ENCODE data around the gene EFNB1.
A peak's percentile ranks its signal among the peaks of the same experiment; 100 is the strongest.

EFNB1 gene

DNA sequence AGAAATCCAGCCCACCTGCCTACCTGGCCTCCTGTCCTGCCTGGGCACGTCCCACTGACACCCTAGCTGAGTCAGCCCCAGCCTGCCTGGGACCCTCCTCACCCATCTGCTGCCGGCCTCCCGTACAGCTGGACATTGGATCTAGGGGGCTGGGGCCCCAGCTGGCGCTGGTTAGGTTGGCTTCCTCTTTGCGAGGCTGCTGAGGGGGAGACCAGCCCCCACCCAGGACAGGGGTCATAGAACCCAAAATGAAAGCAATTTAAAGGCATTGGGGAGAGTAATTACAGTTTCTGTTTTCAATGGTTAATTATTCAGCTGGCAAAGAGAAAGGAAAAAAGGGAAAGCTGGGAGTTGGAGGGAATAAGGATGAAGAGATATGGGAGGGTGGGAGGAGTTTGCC is 15.8 kb downstream of the EFNB1 start:
- no peak for DNase-seq

DNA sequence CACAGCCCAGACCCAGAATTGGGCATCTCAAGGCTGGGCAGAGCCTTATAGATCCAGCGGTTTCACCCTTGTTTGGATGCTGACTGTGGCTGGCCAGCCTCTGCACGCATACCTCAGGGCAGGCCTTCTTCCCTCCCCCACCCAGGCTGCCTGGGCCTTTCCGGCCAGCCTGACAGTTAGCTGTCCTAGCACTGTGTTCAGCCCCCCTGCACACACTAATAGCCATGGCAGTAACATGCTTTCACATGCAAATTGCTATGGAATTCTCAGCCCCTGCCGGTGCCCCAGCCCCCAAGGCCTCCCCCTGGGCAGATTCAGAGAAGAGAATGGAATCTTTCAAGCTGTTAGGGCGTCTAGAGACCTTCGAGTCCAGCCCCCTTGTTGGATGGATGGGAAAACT is 17.7 kb downstream of the EFNB1 start:
- no peak for DNase-seq

DNA sequence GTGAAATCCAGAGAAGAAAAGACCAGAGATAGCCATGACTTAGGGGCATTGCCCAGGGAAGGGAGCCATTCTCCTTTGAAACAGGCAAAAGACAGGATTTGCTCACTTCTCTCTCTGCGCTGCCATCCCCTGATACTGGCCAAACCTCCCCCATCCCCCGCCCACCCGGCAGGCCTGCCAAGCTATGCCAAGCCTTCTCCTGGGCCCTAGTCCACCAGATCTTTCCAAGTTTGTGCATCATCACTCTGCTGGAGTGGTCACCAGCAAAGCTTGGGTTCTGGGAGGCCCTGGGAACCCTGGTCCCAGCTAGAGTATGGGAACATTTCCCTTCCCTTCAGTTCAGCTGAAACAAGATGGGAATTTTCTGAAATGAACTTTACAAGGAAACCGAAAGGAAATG is 18.4 kb downstream of the EFNB1 start:
- DNase-seq, result no peak

DNA sequence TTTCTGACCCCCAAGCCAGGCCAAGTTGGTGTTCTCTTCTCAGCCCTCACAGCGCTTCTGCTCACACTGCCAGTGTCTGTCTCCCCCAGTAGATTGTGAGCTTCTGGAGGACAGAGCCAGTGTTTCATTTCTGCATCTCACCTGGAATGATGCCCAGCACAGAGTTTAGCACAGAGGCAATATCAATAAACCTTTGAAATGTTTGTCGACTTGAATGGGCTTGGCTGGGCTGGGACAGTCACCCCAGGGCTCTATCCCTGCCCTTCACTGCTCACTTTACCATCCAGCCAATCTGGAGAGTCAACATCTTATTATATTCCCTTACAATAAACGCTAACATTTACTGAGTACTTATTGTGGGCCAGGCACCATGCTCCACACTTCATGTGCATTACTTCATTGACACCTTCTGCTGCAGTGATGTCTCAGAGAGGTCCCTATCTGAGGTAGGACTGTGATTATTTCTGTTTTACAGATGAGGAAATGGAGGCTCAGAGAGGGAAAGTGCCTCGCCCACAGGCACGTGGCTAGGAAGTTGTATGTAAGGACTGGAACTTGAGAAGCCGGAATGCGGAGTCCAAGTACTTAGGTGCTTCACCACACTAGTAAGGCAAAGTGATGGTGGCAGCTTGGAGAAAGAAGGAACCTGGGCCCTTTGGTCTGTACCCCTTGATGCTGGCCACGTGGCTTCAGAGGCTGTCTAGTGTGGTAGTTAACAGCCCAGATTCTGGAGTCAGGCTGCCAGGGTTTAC is 19.5 kb downstream of the EFNB1 start:
- DNase-seq, result no peak

DNA sequence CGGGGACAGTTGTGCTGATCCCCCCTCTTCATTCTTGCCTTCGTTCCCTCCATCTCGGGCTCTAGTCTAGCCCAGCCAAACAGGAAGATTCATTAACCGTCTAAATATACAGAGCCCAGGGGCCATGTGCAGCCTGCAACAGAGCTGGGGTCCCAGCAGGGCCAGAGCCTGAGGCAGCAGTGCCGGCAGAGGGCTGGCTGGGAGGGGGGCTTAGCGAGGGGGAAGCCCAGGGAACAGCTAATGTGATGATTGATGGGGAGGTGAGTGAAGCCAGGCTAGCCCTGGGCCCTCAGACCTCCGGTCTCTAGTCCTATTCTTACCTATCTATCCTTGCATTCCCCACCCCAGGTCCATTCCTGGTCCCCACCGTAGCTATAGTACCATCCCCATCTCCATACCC is 22.3 kb downstream of the EFNB1 start:
- DNase-seq, result no peak

DNA sequence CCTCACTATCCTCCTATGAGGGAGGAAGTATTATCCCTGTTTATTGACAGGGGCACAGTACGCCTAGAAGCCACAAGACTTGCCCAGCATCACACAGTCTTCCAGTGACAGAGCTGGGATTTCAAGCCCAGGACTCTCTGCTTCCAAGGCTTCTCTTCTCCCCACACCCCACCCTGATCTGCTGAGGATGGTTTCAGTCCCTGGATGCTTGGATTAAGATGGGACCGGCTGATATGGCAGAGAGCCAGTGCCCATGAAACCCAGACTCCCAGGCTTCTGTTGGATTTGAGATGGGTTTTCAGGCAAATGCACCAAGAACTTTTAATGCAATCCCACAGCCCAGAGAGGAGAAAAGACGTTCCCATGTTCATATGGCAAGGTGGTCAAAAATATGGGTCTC is 23.2 kb downstream of the EFNB1 start:
- no peak for DNase-seq

DNA sequence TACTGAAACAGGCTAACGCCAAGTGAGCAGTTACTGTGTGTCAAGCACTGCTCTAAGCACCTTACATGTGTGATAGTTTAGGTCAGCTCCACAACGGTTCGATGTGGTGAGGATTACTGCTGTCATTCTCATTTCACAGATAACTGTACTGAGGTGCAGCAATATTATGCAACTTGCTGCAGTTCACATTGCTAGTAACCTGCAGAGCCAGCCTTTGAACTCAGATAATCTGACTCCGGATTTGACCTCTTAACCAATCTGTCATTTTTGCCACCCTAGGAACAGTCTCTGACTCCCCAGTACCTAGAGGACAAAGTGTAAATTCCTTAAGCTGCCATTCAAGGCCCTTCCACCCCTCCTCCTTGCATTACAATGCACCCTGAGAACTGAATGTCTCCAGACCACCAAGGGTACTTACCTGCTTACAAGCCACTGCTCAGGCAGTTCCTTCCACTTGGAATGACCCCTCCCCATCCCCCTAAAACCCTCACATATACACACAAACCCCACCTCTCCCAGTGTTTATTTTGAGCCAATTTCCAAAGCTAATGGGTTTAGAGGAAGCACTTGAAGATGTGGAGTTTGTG is 24.9 kb downstream of the EFNB1 start:
- no peak for DNase-seq

DNA sequence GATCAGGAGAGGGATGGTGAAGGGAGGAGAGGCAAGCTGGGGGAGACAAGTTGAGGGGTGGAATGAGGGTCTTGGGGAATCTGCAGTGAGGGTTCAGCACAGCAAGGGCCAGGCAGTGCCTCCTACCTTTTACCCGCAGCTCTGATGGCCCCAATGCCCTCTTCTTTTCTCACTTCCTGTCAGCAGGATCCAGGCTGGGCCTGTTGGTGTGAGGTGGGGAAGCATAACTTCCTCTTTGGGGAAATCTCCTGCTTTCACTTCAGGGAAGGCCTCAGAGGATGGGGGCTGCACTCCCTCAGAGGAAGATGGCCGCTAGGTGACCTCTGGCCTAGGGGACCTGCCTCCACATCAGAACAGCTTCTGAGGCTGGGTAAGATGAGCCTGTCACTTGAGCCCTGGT is 36.5 kb downstream of the EFNB1 start:
- DNase-seq, result no peak

DNA sequence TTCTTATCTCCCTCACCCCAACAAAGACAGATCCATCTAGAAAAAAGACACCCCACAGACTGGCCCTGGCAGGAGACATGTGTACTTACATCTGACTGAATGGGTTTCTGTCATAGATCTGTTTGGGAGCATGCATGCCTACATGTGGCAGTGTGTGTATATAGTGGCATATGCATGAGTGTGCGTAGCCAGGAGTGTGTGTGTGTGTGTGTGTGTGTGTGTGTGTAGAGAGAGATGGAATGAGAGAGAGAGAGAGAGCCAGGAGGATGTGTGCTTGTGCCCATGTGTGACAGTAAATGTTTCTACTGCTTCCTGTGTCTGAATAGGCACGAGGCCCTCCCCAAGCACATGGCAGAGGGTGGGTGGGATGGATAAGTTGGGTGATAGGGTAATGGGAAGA is 37.1 kb downstream of the EFNB1 start:
- DNase-seq, result no peak

DNA sequence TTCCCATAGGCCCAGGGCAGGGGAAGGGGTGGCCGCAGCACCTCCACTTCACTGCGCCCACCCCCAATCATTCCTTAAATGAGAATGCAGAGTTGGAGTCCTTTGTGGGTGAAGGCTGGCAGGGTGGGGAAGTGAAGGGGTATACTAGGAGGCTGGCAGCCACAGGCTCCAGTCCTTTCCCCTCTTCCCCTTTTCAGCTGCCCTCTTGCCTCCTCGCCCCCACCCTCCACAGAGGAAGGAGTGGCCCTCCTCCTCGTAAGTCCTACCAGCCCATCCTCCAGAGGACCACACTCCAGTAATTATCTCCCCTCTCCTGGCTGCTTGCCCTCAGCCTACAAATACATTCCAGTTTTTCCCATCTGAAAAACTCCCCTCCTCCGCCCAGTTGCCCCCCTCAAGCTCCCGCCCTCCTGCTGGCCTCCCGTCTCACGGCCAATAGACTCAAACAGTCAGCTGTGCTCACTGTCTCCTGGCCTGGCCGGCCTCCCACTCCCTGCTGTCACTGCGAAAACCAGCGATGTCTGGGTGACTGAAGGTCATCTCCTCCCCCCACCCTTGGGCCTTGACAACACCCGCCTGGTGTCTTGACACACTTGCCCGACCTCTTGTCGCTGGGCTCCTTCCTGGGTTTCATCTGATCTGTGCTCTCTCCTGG is 38.8 kb downstream of the EFNB1 start:
- peak; percentile 11 for DNase-seq

DNA sequence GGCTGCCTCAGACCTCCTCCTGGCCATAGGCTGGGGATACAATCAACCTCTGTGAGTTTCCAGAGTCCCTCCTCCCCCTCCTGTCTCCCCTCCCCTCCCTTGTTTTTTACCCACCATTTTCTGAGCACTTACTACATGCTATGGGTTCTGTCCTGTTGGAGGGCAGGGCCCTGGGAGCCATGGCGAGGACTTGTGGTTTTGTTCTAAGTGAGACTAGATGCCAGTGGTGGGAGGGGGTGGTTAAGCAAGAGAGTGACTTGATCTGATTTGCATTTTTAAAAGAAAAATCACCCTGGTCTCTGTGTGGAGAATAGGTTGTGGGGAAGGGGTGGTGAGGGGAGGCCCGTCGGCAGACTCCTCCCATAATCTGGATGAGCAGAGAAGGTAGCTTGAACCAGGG is 39.5 kb downstream of the EFNB1 start:
- peak; percentile 52 for DNase-seq

DNA sequence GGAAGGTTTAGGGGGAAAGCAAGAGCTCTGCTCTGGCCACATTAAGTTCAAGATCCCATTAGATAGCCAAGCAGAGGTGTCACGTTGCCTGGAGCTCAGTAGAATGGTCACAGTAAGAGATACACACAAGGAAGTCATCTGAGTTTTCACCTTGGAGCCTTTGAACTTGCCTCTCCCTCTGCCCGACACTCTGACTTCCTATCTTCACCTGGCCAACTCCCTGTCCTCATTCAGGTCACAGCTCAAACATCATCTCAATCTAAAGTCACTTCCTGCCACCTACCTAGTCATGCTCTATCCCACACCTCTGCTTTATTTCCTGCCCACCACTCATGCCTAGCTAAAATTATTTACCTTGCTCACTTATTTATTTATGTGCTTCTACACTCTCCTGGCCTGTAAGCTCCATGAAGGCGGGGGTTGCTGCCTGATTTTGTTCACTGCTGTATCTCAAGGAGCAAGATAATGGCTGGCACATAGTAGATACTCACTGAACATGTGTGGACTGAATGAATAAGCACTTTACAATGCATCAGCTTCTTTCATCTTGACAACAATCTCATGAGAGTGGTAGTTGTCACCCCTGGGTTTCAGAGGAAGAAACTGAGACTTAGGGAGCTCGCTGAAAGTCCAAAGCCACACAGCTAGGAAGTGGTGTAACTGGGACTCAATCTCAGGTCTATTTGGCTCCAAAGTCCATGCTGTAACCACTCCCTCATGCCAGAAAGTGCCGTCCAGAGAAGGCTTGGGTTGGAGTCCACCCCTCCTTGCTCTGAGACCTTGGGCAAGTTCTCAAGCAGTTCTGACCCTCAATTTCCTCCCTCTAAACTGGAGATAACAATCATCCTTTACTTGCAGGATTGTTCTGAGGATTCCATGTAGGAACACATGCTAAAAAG is 40.3 kb downstream of the EFNB1 start:
- DNase-seq, result no peak

DNA sequence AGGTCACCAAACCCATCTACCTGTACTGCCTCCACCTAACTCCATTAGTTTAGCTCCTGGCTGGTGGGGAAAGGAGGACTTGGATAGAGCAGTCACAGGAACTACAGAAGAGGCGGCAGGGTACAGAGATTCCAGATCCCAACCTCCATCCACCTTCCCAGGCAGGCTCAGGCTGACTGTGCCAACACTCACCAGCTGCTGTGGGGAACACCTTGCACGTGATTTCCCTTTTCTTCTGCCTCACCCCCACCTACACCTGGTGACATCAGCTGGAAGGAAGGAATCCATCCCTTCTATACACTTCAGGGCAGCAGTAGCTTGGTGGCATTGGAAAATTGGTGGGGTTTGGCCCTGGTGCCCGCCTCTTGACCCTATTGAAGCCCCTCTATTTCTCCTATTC is 41.5 kb downstream of the EFNB1 start:
- no peak for DNase-seq

DNA sequence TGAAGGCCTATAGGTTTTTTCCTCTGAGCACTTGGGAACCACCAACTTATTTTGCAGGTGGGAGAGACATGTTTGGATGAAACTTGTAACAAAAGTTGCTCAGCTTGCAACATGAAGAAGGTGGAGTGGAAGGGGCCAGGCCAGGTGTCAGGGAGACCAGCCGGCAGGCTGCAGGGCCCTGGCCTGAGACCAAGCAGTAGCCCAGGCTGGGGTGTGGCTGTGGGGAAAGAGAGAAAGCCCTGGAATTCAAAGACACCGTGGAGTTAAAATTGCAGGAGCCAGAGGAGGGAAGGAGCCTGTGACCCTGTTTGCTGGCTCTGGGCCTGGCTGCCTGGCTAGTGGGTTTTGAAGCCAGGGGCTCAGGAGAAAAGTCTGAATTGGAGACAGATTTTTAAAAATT is 43.4 kb downstream of the EFNB1 start:
- DNase-seq, result no peak

DNA sequence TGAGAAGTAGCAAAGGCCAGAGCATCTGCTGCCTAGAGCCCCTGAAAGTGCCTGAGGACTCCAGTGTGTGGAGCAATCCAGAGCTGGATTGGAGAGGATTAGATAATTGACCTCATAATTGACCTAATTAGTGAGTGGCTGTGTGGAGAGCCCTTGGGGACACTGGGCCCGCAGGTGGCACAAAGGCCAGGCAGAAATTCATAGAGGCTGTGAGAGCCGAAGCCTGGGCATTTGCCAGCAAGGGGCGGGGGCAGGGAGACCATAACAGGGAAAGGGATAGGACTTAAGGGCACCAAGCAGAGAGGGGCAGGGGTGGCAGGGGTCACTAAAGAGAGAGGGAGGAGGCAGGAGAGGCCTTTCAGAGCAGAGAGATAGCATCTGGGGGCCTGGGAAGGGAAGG is 45.3 kb downstream of the EFNB1 start:
- no peak for DNase-seq

DNA sequence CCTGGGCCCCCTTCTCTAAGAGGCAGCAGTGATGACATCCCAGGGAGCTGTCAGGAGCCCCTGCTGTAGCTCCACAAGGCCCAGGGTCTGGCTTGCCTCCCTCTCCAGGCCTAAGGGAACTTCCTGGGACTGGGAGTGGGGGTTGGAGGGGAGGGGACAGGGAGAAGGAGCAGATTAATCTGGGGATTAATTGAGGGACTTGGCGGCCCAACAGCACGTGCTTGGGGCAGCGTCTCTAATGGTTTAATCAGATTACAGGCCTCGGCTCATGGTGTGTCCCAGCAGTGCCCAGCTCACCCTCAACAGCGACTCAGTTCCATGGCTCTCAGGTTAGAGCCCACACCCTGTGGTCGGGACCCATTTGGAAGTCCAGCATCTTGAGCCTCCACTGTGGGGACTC is 47.9 kb downstream of the EFNB1 start:
- DNase-seq, result no peak

DNA sequence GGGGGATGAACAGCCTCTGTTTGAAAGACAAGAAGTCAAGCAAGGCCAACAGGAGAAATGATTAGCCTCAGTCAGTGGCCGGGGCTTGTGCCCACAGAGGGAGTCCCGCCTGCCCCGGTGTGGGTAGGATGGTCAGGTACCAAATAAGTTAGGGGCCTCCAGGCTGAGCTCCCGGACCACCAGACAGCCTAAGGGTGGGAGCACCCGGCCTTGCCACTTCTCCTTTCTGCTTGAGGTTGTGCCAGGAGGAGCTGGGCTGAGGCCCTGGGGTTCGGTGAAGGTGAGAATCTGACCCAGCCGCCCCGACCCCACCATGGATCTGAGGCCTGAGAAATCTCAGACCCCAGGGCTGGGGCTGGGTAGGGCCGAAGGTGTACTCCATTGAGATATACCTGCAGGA is 48.8 kb downstream of the EFNB1 start:
- DNase-seq, result no peak

DNA sequence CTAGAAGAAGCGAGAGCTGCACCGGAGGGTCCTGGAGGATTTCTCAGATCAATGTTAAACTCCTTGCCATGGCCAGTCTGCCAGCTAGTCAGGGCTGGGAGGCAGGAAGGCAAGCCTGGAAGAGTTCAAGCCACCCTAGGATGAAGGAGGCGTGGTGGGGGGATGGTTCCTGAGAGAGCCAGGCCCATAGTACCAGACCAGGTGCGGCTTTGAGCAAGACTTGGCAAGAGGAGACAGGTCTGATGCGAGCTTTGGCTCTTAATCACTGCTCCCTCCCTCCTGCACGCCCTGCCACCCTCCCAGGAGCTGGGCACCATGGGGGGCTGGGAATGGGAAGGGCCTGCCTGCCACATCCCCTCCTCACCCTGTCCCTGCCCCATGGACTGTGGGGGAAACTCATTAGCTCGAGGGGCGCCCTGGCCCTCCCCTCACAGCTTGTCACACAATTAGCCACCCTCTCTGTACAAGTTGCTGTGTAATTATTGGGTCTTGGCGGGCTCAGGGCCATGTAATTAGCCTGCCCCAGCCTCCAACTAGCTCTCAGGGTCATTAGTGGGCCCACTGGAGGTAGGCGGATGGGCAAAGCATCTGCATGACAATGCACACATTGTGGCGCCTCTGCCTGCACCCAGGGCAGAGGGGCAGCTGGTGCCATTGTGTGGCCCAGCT is 50.3 kb downstream of the EFNB1 start:
- no peak for DNase-seq

DNA sequence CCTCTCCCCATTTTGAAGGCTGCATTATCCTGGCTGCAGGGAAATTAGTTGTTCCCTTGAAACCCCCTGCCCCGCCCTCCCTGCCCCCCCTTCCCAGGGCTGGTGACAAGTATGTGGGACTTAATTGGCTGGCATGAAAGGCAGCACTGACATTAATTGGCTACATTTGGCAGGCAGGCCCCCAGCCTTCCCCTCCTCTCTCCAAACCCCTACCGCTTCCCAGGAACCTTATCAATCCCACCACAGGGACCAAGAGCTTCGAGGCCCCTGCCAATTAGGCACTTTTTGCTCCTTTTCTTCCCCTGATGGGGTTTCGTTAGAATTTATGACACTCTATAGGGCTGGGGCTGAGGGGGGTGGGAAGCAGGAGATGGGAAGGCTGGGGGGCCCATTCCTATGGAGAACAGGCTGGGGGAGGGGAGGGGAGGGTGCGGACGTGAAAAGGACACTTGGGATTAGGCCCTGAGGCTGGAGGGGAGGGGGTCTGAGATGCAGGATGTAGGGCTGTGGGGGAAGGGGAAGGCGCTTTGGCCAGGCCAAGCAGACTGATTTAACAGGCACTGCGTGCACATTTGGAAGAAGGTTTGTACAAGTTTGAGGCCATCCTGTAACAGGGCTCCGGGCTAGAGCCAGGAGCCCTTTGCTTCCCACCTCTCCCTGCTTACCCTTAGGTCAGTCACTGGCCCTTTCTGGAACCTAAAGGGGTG is 52.2 kb downstream of the EFNB1 start:
- no peak for DNase-seq

DNA sequence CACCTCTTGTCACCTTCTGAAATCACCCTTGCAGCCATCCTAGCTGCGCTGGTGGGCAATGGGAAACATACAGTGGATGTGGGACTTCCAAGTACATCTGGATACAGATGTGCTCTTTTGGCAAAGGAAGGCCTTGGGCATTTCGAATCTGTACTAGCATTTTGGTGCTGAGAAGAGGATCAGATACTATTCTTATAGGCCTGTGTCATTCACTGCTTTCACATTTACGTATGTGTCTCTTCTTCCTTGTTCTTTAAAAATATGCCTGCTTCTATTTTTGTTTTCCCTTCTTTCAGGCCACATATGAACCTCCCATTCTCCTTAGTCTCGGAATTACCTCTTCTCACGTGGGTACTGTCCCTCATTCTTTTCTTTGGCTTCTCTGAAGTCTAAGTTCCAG is 53.1 kb downstream of the EFNB1 start:
- DNase-seq, result no peak

DNA sequence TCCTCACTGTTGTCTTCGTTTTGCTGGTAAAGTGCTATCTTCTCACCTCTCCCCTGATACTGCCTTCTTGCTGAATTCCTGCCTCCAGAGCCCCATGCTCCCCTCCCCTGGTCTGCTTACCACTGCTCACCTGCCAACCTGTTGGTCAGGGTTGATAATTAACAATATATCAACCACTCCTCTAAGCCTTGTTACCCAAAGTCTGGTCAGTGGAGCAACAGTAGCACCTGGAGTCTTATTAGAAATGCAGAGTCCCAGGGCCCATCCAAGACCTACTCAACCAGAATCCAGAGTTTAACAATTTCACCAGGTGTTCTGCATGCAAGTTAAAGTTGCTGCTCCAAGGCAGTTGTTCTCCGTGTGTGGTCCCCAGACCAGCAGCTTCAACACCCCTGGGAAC is 55.0 kb downstream of the EFNB1 start:
- DNase-seq, result no peak

DNA sequence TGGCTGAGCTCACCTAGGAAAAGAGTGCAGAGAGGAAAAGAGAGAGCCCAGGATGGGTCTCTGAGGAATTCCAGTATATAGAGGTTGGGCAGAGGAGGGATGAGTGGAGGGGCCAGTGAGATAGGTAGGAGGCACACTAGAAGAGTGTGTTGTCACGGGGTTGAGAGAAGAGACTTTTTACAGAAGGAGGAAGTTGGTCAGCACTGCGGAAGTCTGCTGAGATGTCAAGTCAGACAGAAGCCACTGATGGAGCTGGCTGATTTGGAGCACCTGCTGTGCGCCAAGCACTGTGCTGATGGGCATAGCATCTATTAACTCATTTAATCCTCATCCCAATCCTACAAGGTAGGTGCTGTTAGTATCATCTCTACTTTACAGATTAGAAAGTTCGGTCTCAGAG is 60.4 kb downstream of the EFNB1 start:
- DNase-seq, result no peak
